GM12878 (cell line): Measurements from ENCODE around the gene TBL1XR1. TPM values are rescaled to one million over a fixed set of nuclear protein-coding genes. Genes with fewer than 3 reads are reported as not detected.

Experiments
- ATAC-seq: fragments of 200-7000 bp; cut with Tn5 transposase; 3 replicates; pipeline ENCODE4 v1.9.1; 2020; ENCODE audit warnings: mild to moderate bottlenecking, moderate library complexity
- BruUV-seq: library from RNA; stranded (reverse); fragments of 400-500 nt; replicated peaks from 2 replicates; lab custom pipeline; 2021; lab: Mats Ljungman, UMichigan
- CTCF ChIA-PET: fragments of 300-600 bp; sonication (Branson Sonifier 250); formaldehyde crosslinking; extraction: SDS; loops from one replicate; lab custom pipeline; 2021; ENCODE audit warnings: inconsistent platforms; lab: Yijun Ruan, JAX
- POLR2A ChIA-PET: fragments of 350-600 bp; formaldehyde crosslinking; extraction: SDS; loops from one replicate; lab custom pipeline; 2021; ENCODE audit warnings: inconsistent platforms; lab: Charles Lee
- RAD21 ChIA-PET: fragments of 300-600 bp; sonication (Branson Sonifier 250); formaldehyde crosslinking; loops from one replicate; lab custom pipeline; 2023; ENCODE audit warnings: antibody characterized with exemption; ENCODE audit not compliant: unreplicated experiment; lab: Charles Lee
- SMC1A ChIA-PET: fragments of 300-600 bp; sonication (Branson Sonifier 250); formaldehyde crosslinking; loops from one replicate; lab custom pipeline; 2023; ENCODE audit not compliant: unreplicated experiment, uncharacterized antibody; lab: Charles Lee
- DNase-seq: peaks from one replicate; pipeline ENCODE4 v3.0.0-alpha.2; 2011; ENCODE audit warnings: low read depth, low spot score
- FAIRE-seq: peaks from 3 replicates; lab custom pipeline; 2011; peaks lifted over from hg19 to GRCh38; lab: Jason Lieb, UNC
- H2AFZ ChIP-seq: 2 replicates; pipeline ENCODE4 v1.6.0; 2011; ENCODE audit warnings: low read depth, low read length, control low read depth; ENCODE audit not compliant: control insufficient read depth
- H3K27ac ChIP-seq: 2 replicates; pipeline ENCODE4 v1.5.1; 2011; ENCODE audit warnings: control low read depth; ENCODE audit not compliant: control insufficient read depth, insufficient read depth
- H3K27me3 ChIP-seq, 2 experiments: replicated peaks in 1 of 2; 2 replicates each; pipeline versions ENCODE4 v1.6.0 to v1.6.1; 2011; ENCODE audit warnings: low read length in 1 of 2; ENCODE audit not compliant: control insufficient read depth in 2 of 2, insufficient read depth in 2 of 2
- H3K36me3 ChIP-seq, 2 experiments: 2 replicates each; pipeline ENCODE4 v1.5.1; 2011; ENCODE audit warnings: low read length in 1 of 2; ENCODE audit not compliant: control insufficient read depth in 2 of 2, insufficient read depth in 2 of 2
- H3K4me1 ChIP-seq: 2 replicates; pipeline ENCODE4 v1.6.1; 2011; ENCODE audit warnings: mild to moderate bottlenecking, low read length, moderate library complexity, mixed read lengths; ENCODE audit not compliant: control insufficient read depth, insufficient read depth
- H3K4me2 ChIP-seq: 2 replicates; pipeline ENCODE4 v1.6.0; 2011; ENCODE audit warnings: control low read depth; ENCODE audit not compliant: control insufficient read depth, insufficient read depth
- H3K4me3 ChIP-seq: fragments of 200-600 bp; sonication (generic); 2 replicates; pipeline ENCODE4 v1.5.1; 2016
- H3K79me2 ChIP-seq: 2 replicates; pipeline ENCODE4 v1.6.0; 2011; ENCODE audit warnings: low read length; ENCODE audit not compliant: control insufficient read depth, insufficient read depth
- H3K9ac ChIP-seq: 2 replicates; pipeline ENCODE4 v1.8.0; 2011; ENCODE audit warnings: low read length, control low read depth, mixed read lengths; ENCODE audit not compliant: control insufficient read depth, insufficient read depth
- H3K9me3 ChIP-seq: replicated peaks from 3 replicates; pipeline ENCODE4 v1.5.1; 2011; ENCODE audit warnings: mild to moderate bottlenecking, low read length; ENCODE audit not compliant: control insufficient read depth, insufficient read depth
- H4K20me1 ChIP-seq: 2 replicates; pipeline ENCODE4 v1.6.0; 2011; ENCODE audit not compliant: control insufficient read depth, insufficient read depth
- EZH2 ChIP-seq: IDR thresholded peaks from 2 replicates; pipeline ENCODE4 v1.6.1; 2012; ENCODE audit warnings: low read depth, mild to moderate bottlenecking, control low read depth, inconsistent platforms, low read length, borderline replicate concordance; ENCODE audit not compliant: control insufficient read depth
- FOS ChIP-seq: IDR thresholded peaks from 3 replicates; pipeline ENCODE4 v1.6.1; 2011; ENCODE audit warnings: borderline replicate concordance; ENCODE audit not compliant: insufficient read length; ENCODE audit errors: extremely low read depth
- HDAC2 ChIP-seq: fragments of 200-600 bp; sonication (generic); IDR thresholded peaks from 2 replicates; pipeline ENCODE4 v1.6.1; 2017
- SMARCA5 ChIP-seq: fragments of 450-650 bp; IDR thresholded peaks from 2 replicates; pipeline ENCODE4 v1.6.1; 2017; ENCODE audit warnings: mild to moderate bottlenecking
- TAF1 ChIP-seq: IDR thresholded peaks from 2 replicates; pipeline ENCODE4 v1.6.1; 2011; ENCODE audit warnings: mild to moderate bottlenecking, low read depth, low read length, borderline replicate concordance
- WGBS: methylation state at CpG from one replicate; pipeline ENCODE4 v1.1.6; 2016; ENCODE audit warnings: low lambda C conversion rate; ENCODE audit not compliant: insufficient replicate concordance, insufficient coverage; ENCODE audit errors: missing lambda C conversion rate; 5-methylcytosine and 5-hydroxymethylcytosine counted together
- in situ Hi-C: fragments of 300-500 bp; cut with MboI; formaldehyde crosslinking; loops from 9 replicates; pipeline ENCODE4 v1.14.3; 2018; ENCODE audit warnings: mixed read lengths
- intact Hi-C: fragments of 100-400 bp; cut with micrococcal nuclease; formaldehyde crosslinking; loops from one replicate; pipeline ENCODE4 v1.14.2; 2022; ENCODE audit not compliant: unreplicated experiment
- polyA plus RNA-seq, 11 experiments: library from polyadenylated mRNA; depleted of rRNA in 4 of 11; unstranded in 6 of 11; stranded (reverse) in 5 of 11; fragments of >200 nt; fragmentation: Nextera tagmentation in 4 of 11; fragmentation: Illumina TruSeq in 1 of 11; extraction: Ambion mirVana in 4 of 11; extraction: Trizol in 1 of 11; gene quantifications; 1 replicate in 1 of 11; 2 replicates in 10 of 11; pipeline versions ENCODE4 v1.2.1 to v1.2.3, GENCODE V29; 2011 to 2016; ENCODE audit warnings: inconsistent platforms in 2 of 11, missing spikeins in 2 of 11, low read depth in 1 of 11
- total RNA-seq, 4 experiments: library from RNA; depleted of rRNA in 3 of 4; stranded (reverse); fragments of >200 nt in 3 of 4; fragmentation: Illumina TruSeq in 1 of 4; extraction: Trizol in 1 of 4; gene quantifications; 2 replicates each; pipeline versions ENCODE4 v1.2.1 to v1.2.3, GENCODE V29; 2013 to 2021
- TF ChIP-seq, protein P1 (sequence below): fragments of 450-650 bp; IDR thresholded peaks from 2 replicates; pipeline ENCODE4 v1.6.1; 2016; ENCODE audit warnings: mild to moderate bottlenecking
- TF ChIP-seq, protein P2 (sequence below): IDR thresholded peaks from 2 replicates; pipeline ENCODE4 v1.6.1; 2011; ENCODE audit warnings: borderline replicate concordance, low read depth, mild to moderate bottlenecking, moderate library complexity, mixed read lengths, low read length; ENCODE audit not compliant: insufficient read depth; ENCODE audit errors: extremely low read length
- TF ChIP-seq, protein P3 (sequence below): IDR thresholded peaks from 2 replicates; pipeline ENCODE4 v1.6.1; 2012; ENCODE audit warnings: low read depth, low read length, improper control_type of control experiment
- TF ChIP-seq, protein P4 (sequence below): IDR thresholded peaks from 2 replicates; pipeline ENCODE4 v1.6.1; 2011; ENCODE audit warnings: borderline replicate concordance, low read depth, mild to moderate bottlenecking, moderate library complexity, low read length; ENCODE audit not compliant: insufficient read depth, poor library complexity, severe bottlenecking

The TBL1XR1 gene
- total and polyA plus RNA-seq, 10 of the 15 experiments (the other 5 are each of a cell fraction or from before 2014, with no cell fraction given): 13.0 to 115 (median 60.4) TPM

DNA sequence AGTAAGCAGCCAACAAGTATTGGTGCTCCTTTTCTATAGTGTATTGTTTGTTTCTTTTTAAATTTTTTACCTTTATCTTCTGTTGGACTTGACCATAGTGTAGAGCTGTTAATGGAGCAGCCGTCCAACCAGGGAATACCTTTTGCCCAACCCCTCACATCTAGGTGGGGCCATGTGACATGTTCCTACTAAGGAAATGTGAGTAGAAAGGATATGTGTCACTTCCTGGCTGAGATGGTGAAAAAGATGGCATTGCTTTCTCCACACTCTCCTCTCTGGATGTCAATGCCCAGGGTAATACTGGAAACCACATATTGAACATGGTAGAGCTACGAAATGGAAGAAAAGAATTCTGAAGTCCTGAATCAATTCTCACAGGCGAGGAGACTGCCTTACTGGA, 218.8 kb downstream of the TBL1XR1 start (continued):
- TF ChIP-seq, protein P1, sequence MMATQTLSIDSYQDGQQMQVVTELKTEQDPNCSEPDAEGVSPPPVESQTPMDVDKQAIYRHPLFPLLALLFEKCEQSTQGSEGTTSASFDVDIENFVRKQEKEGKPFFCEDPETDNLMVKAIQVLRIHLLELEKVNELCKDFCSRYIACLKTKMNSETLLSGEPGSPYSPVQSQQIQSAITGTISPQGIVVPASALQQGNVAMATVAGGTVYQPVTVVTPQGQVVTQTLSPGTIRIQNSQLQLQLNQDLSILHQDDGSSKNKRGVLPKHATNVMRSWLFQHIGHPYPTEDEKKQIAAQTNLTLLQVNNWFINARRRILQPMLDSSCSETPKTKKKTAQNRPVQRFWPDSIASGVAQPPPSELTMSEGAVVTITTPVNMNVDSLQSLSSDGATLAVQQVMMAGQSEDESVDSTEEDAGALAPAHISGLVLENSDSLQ: no peak

DNA sequence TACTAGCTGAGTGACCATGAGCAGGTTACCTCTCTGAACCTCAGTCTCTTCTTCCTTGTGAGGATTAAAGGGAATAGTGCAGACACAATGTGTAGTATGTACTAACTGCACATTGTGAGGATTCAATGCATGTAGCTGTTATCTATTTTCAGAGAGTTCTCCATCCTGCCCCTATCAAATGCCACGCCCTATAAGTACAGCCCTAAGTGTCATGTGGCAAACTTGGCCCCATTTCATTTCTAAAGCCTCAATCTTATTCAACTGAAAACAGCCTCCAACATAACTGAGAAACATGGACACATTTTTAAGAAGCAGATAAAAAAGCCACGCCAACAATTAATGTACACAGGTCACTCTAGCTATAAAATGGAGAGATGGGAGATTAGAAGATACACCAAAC, 220.0 kb downstream of the TBL1XR1 start:
- H3K27me3 ChIP-seq: no peaks in the 10 kb centered on the region
- H3K9ac ChIP-seq: no peak overlapping the region
- no peak overlapping the region for H3K27ac ChIP-seq
- BruUV-seq: no TSS peak
- ChIA-PET CTCF (interaction anchor here (0.8 to 1.1 kb wide), 2 partner anchors 9 to 75 kb away, joined by 3 read pairs; no protein-coding TSS in a partner anchor), RAD21 (no interaction called here), SMC1A (interaction anchor here (2.0 kb wide), 1 partner anchor 9 kb away, joined by 4 read pairs; no protein-coding TSS in a partner anchor), POLR2A (no interaction called here)
- no peaks in the 10 kb centered on the region for H3K4me1 ChIP-seq
- FAIRE-seq (no peak), DNase-seq (no peak), ATAC-seq (no peak)
- no peak for TF ChIP-seq EZH2
- TF ChIP-seq, protein P2, sequence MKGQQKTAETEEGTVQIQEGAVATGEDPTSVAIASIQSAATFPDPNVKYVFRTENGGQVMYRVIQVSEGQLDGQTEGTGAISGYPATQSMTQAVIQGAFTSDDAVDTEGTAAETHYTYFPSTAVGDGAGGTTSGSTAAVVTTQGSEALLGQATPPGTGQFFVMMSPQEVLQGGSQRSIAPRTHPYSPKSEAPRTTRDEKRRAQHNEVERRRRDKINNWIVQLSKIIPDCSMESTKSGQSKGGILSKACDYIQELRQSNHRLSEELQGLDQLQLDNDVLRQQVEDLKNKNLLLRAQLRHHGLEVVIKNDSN: no peak
- no peak for TF ChIP-seq SMARCA5
- TF ChIP-seq, protein P3, sequence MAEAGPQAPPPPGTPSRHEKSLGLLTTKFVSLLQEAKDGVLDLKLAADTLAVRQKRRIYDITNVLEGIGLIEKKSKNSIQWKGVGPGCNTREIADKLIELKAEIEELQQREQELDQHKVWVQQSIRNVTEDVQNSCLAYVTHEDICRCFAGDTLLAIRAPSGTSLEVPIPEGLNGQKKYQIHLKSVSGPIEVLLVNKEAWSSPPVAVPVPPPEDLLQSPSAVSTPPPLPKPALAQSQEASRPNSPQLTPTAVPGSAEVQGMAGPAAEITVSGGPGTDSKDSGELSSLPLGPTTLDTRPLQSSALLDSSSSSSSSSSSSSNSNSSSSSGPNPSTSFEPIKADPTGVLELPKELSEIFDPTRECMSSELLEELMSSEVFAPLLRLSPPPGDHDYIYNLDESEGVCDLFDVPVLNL: no peak
- no peak for TF ChIP-seq FOS
- no peak for TF ChIP-seq HDAC2
- no peak for TF ChIP-seq TAF1
- TF ChIP-seq, protein P4, sequence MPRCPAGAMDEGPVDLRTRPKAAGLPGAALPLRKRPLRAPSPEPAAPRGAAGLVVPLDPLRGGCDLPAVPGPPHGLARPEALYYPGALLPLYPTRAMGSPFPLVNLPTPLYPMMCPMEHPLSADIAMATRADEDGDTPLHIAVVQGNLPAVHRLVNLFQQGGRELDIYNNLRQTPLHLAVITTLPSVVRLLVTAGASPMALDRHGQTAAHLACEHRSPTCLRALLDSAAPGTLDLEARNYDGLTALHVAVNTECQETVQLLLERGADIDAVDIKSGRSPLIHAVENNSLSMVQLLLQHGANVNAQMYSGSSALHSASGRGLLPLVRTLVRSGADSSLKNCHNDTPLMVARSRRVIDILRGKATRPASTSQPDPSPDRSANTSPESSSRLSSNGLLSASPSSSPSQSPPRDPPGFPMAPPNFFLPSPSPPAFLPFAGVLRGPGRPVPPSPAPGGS: no peak
- no peak overlapping the region for H3K4me2 ChIP-seq
- no peaks in the 10 kb centered on the region for H4K20me1 ChIP-seq
- WGBS: 22% methylated on average over 2 of the region's 2 CpGs
- no peak overlapping the region for H2AFZ ChIP-seq
- H3K79me2 ChIP-seq: no peaks in the 10 kb centered on the region
- H3K9me3 ChIP-seq: no peaks in the 10 kb centered on the region
- intact Hi-C loops: no loop called here
- H3K4me3 ChIP-seq: no peak overlapping the region
- in situ Hi-C loops: no loop called here
- H3K36me3 ChIP-seq: no peaks in the 10 kb centered on the region
